Stomach (tissue), 9 donors: ENCODE measurements around the gene USP24. TPM values are rescaled to one million over a fixed set of nuclear protein-coding genes. Genes with fewer than 3 reads are reported as not detected.

Experiments
- DNase-seq, 2 donors: peaks; one replicate each; pipeline versions ENCODE4 v3.0.0 to v3.0.0-alpha.2; 2013 to 2019
- H3K27ac ChIP-seq, 5 donors: fragments of 200-600 bp in 4 of 5; sonication (generic) in 4 of 5; one replicate each; pipeline ENCODE4 v1.5.1; 2013 to 2019; ENCODE audit warnings: mild to moderate bottlenecking in 1 of 5, moderate library complexity in 1 of 5
- H3K27me3 ChIP-seq, 3 donors: fragments of 200-600 bp; sonication (generic); one replicate each; pipeline ENCODE4 v1.5.1; 2017 to 2019; ENCODE audit warnings: mixed run types in 1 of 3
- H3K36me3 ChIP-seq, 4 donors: fragments of 200-600 bp; sonication (generic); 1 replicate in 3 of 4; 2 replicates in 1 of 4; pipeline ENCODE4 v1.5.1; 2016 to 2019
- H3K4me1 ChIP-seq, 4 donors: fragments of 200-600 bp; sonication (generic); one replicate each; pipeline ENCODE4 v1.5.1; 2016 to 2019
- H3K4me3 ChIP-seq, 4 donors: fragments of 200-600 bp; sonication (generic) in 3 of 4; one replicate each; pipeline ENCODE4 v1.5.1; 2016 to 2019; ENCODE audit warnings: mild to moderate bottlenecking in 1 of 4
- H3K9me3 ChIP-seq, 4 donors: fragments of 200-600 bp; sonication (generic); one replicate each; pipeline ENCODE4 v1.5.1; 2016 to 2019
- CTCF ChIP-seq, 7 experiments: fragments of 450-650 bp in 4 of 7; fragments of 200-600 bp in 3 of 7; sonication (generic) in 3 of 7; IDR thresholded peaks; one replicate each; pipeline ENCODE4 v1.5.1; 2016 to 2019; ENCODE audit warnings: antibody characterized with exemption in 7 of 7, control low read depth in 2 of 7, mild to moderate bottlenecking in 1 of 7
- EP300 ChIP-seq: sonication (generic); formaldehyde crosslinking; IDR thresholded peaks from one replicate; pipeline ENCODE4 v1.6.1; 2017; ENCODE audit warnings: antibody characterized with exemption
- POLR2A ChIP-seq, 4 donors: fragments of 450-650 bp; IDR thresholded peaks; one replicate each; pipeline ENCODE4 v1.6.1; 2016; ENCODE audit warnings: antibody characterized with exemption in 4 of 4, control low read depth in 2 of 4, mild to moderate bottlenecking in 1 of 4, moderate library complexity in 1 of 4
- POLR2AphosphoS5 ChIP-seq, 3 donors: sonication (generic); formaldehyde crosslinking; IDR thresholded peaks; one replicate each; pipeline ENCODE4 v1.6.1; 2016; ENCODE audit warnings: antibody characterized with exemption in 3 of 3
- WGBS, 5 donors: extraction: QIAGEN DNeasy Blood & Tissue Kit in 3 of 5; methylation state at CpG; one replicate each; pipeline versions ENCODE4 v1.1.5 to v1.1.7; 2013 to 2018; 5-methylcytosine and 5-hydroxymethylcytosine counted together
- intact Hi-C: fragments of 100-400 bp; cut with DNase I; formaldehyde crosslinking; loops from one replicate; pipeline ENCODE4 v1.15.1; 2023; ENCODE audit warnings: low total_unique reads
- polyA plus RNA-seq, 3 donors: library from polyadenylated mRNA; stranded (reverse); fragments of 200-250 nt; gene quantifications; one replicate each; pipeline ENCODE4 v1.2.3, GENCODE V29; 2013
- total RNA-seq, 5 donors: library from RNA; depleted of rRNA; stranded (reverse); fragments of >200 nt; gene quantifications; one replicate each; pipeline versions ENCODE4 v1.1.0 to v1.2.3, GENCODE V29; 2014 to 2016
- donor health status: healthy with polysubstance abuse.
- donor health status: Bipolar disorder and iron deficiency.
- donor health status: healthy.

USP24 gene
- total and polyA plus RNA-seq, 8 donors = 5.5 to 114 (median 17.0) TPM

- Histone ChIP-seq H3K9me3 (no peaks in the 10 kb centered on the region), H3K4me3 (no peak overlapping the region), H3K36me3 (no peaks in the 10 kb centered on the region), H3K27me3 (peaks cover 0 to 19% (median 15%) of the 10 kb centered on the region in 3 donors), H3K4me1 (peaks cover 4 to 15% (median 10%) of the 10 kb centered on the region in 4 donors), H3K27ac (no peak overlapping the region)
- intact Hi-C loops = no loop called here
- no peak for DNase-seq
- TF ChIP-seq EP300 = no peak
- no peak for TF ChIP-seq CTCF (IDR thresholded peaks at IDR 0.05)
- TF ChIP-seq POLR2AphosphoS5 (IDR thresholded peaks at IDR 0.05) = no peak
- no peak for TF ChIP-seq POLR2A (IDR thresholded peaks at IDR 0.05)
- WGBS, 5 donors = 85 to 92% (median 90%) methylated on average over 13 to 15 of the region's 15 CpGs
Measured at GRCh38 chr1:55044617-55045397, 170.4 kb downstream of the USP24 start.

DNA sequence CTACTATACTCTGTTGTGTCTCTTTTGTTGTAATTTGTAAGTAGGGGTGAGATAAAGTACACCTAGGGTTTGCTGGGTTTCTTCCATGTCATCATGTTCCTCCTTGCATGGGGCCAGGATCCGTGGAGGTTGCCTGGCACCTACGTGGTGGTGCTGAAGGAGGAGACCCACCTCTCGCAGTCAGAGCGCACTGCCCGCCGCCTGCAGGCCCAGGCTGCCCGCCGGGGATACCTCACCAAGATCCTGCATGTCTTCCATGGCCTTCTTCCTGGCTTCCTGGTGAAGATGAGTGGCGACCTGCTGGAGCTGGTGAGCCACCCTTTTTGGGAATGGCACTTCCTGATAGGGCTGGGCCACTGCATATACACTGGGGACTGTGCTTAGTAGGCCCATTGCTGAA, 171.4 kb downstream of the USP24 start:
- WGBS, 5 donors = 94 to 99% (median 96%) methylated on average over 8 to 9 of the region's 9 CpGs
- H3K4me1 ChIP-seq = peaks cover 13 to 25% (median 19%) of the 10 kb centered on the region in 4 donors
- H3K9me3 ChIP-seq = no peaks in the 10 kb centered on the region
- no peak overlapping the region for H3K4me3 ChIP-seq
- H3K36me3 ChIP-seq = no peaks in the 10 kb centered on the region
- H3K27me3 ChIP-seq = peaks cover 0 to 29% (median 26%) of the 10 kb centered on the region in 3 donors
- intact Hi-C loops = no loop called here
- H3K27ac ChIP-seq = no peak overlapping the region
- TF ChIP-seq CTCF (IDR thresholded peaks at IDR 0.05) = no peak
- TF ChIP-seq POLR2A (IDR thresholded peaks at IDR 0.05) = no peak
- TF ChIP-seq EP300 = no peak
- no peak for TF ChIP-seq POLR2AphosphoS5 (IDR thresholded peaks at IDR 0.05)
- no peak for DNase-seq

DNA sequence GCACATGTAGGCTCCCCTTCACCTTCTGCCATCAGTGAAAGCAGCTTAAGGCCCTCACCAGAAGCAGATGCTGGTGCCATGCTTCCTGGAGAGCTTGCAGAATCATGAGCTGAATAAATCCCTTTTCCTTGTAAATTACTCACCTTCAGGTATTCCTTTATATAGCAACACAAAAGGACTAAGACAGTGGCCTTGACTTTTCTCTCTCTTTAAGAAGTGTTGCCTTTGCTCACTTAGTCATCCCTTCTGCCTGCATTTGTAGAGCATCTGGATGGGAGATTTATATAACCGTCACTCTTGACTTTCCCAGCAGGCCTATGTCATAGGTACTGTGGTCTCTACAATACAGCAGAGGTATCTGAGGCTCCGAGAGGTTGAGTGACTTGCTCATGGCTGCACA, 172.2 kb downstream of the USP24 start:
- no peaks in the 10 kb centered on the region for H3K9me3 ChIP-seq
- H3K4me1 ChIP-seq = peaks cover 13 to 26% (median 19%) of the 10 kb centered on the region in 4 donors
- peaks cover 0 to 37% (median 33%) of the 10 kb centered on the region in 3 donors for H3K27me3 ChIP-seq
- no peaks in the 10 kb centered on the region for H3K36me3 ChIP-seq
- intact Hi-C loops = no loop called here
- no peak overlapping the region for H3K27ac ChIP-seq
- TF ChIP-seq EP300 = no peak
- TF ChIP-seq CTCF (IDR thresholded peaks at IDR 0.05) = no peak
- TF ChIP-seq POLR2AphosphoS5 (IDR thresholded peaks at IDR 0.05) = no peak
- TF ChIP-seq POLR2A (IDR thresholded peaks at IDR 0.05) = no peak
- DNase-seq = no peak
- no peak overlapping the region for H3K4me3 ChIP-seq
- 85 to 100% (median 97%) methylated on average over 2 of the region's 2 CpGs for WGBS, 5 donors

DNA sequence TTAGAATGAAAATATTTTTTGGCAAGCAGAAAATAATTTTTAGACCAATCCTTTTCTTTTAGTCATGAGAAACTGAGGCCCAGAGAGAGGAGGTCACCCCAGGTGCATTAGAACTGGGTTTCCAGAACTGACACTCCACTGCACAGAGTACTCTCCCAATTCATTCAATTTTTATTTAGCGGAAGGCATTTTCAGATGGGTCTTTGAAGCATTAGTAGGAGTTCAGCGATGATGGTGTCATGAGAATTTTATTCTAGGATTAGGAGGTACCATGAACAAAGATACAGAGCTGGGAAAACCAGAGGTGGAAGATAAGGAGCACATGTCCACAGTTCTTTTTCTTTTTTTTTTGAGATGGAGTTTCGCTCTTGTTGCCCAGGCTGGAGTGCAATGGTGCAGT, 173.6 kb downstream of the USP24 start:
- Histone ChIP-seq H3K4me1 (peaks cover 13 to 26% (median 19%) of the 10 kb centered on the region in 4 donors), H3K36me3 (no peaks in the 10 kb centered on the region), H3K27ac (no peak overlapping the region), H3K4me3 (no peak overlapping the region), H3K9me3 (no peaks in the 10 kb centered on the region), H3K27me3 (peaks cover 0 to 51% (median 36%) of the 10 kb centered on the region in 3 donors)
- no peak for DNase-seq
- intact Hi-C loops = no loop called here
- 63 to 91% (median 66%) methylated on average over 3 of the region's 3 CpGs for WGBS, 5 donors
- TF ChIP-seq CTCF (IDR thresholded peaks at IDR 0.05) = no peak
- no peak for TF ChIP-seq POLR2A (IDR thresholded peaks at IDR 0.05)
- TF ChIP-seq POLR2AphosphoS5 (IDR thresholded peaks at IDR 0.05) = no peak
- TF ChIP-seq EP300 = no peak
